HCT116 (cell line): ENCODE results near the gene SMIM20.

Experiments
- EZH2 ChIP-seq: fragments of 200-600 bp; sonication (generic); IDR thresholded peaks from 2 replicates; pipeline ENCODE4 v1.6.1; 2017; ENCODE audit warnings: antibody characterized with exemption, mixed run types
- YY1 ChIP-seq: IDR thresholded peaks from 2 replicates; pipeline ENCODE4 v1.6.1; 2011; ENCODE audit warnings: low read length, low read depth, moderate library complexity, mild to moderate bottlenecking; ENCODE audit not compliant: insufficient replicate concordance; ENCODE audit errors: extremely low read depth
- TF ChIP-seq, protein P1 (sequence below), 3 experiments: fragments of 200-600 bp in 1 of 3; sonication (generic) in 1 of 3; IDR thresholded peaks in 2 of 3; conservative IDR thresholded peaks in 1 of 3; 2 replicates each; pipeline ENCODE4 v1.5.1; 2012 to 2017; ENCODE audit warnings: low read depth in 2 of 3, low read length in 2 of 3, antibody characterized with exemption in 1 of 3, borderline replicate concordance in 1 of 3, control low read depth in 1 of 3, mild to moderate bottlenecking in 1 of 3, mixed read lengths in 1 of 3, mixed run types in 1 of 3, moderate library complexity in 1 of 3; ENCODE audit not compliant: insufficient read depth in 1 of 3

DNA sequence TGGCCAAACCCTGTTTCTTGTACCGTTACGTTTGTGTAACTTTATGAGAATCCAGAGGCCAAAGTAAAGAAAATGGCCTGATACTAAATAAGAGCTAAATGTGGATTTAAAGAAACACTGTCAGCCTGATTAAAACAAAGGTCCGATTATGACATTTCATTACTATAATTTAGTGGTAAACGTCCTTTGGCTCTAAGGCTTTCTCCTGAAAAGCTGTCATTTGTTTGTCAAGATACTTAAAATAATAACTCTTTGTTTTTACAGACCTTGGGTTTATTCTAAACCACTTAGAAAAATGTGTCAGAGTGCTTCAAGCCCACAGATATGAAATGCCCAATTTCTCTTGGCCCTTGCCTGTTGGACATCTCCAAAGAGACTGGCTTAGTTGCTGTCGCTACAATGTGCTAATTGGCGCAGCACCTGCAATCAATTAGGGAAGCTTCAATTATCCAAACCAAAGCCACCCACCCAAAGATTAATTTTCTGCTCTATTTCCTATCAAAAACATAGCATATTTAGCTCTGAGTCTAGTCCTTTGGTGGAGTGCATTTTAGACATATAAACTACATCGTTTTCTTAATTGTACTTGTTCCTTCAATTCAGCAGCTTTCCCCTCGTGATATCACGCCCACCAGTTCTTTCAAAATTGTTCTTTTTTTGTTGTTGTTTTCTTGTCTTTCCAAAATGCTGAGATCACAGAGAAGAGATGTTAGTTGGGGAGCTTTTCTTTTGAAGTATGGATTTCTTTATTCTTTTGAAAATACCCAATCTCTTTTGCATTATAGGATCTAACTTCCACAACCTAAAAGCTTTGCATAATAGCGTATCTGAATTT is 13.6 kb downstream of the SMIM20 start:
- TF ChIP-seq EZH2 (no peak), YY1 (no peak)
- TF ChIP-seq, protein P1, sequence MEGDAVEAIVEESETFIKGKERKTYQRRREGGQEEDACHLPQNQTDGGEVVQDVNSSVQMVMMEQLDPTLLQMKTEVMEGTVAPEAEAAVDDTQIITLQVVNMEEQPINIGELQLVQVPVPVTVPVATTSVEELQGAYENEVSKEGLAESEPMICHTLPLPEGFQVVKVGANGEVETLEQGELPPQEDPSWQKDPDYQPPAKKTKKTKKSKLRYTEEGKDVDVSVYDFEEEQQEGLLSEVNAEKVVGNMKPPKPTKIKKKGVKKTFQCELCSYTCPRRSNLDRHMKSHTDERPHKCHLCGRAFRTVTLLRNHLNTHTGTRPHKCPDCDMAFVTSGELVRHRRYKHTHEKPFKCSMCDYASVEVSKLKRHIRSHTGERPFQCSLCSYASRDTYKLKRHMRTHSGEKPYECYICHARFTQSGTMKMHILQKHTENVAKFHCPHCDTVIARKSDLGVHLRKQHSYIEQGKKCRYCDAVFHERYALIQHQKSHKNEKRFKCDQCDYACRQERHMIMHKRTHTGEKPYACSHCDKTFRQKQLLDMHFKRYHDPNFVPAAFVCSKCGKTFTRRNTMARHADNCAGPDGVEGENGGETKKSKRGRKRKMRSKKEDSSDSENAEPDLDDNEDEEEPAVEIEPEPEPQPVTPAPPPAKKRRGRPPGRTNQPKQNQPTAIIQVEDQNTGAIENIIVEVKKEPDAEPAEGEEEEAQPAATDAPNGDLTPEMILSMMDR (IDR thresholded peaks at IDR 0.05 in 2 of 3, conservative IDR thresholded peaks at IDR 0.05 in 1 of 3; ENCODE audit: borderline replicate concordance in 1 of 3, insufficient read depth in 1 of 3, low read depth in 2 of 3, low read length in 2 of 3) = no peak
